Keratinocyte (primary cell): ENCODE measurements around the gene BOK. TPM values are rescaled to one million over a fixed set of nuclear protein-coding genes. Genes with fewer than 3 reads are reported as not detected.

ENCODE experiments used
- DNase-seq: peaks from one replicate; pipeline ENCODE4 v3.0.0-alpha.2; 2011; ENCODE audit warnings: low read depth, missing footprints, low spot score
- FAIRE-seq: peaks from 2 replicates; lab custom pipeline; 2011; peaks lifted over from hg19 to GRCh38; lab: Jason Lieb, UNC
- H2AFZ ChIP-seq: 2 replicates; pipeline ENCODE4 v1.6.0; 2012; ENCODE audit warnings: low read length, control low read depth, inconsistent platforms; ENCODE audit not compliant: control insufficient read depth
- H3K27ac ChIP-seq: 2 replicates; pipeline ENCODE4 v1.5.1; 2011; ENCODE audit warnings: low read length; ENCODE audit not compliant: control insufficient read depth, insufficient read depth
- H3K27me3 ChIP-seq: 3 replicates; pipeline ENCODE4 v1.6.0; 2011; ENCODE audit warnings: low read length; ENCODE audit not compliant: control insufficient read depth, insufficient read depth; ENCODE audit errors: extremely low read depth
- H3K36me3 ChIP-seq, 2 experiments: 2 replicates in 1 of 2; 3 replicates in 1 of 2; pipeline ENCODE4 v1.5.1; 2011; ENCODE audit warnings: low read length in 2 of 2, mild to moderate bottlenecking in 1 of 2; ENCODE audit not compliant: control insufficient read depth in 2 of 2, insufficient read depth in 2 of 2; ENCODE audit errors: extremely low read depth in 1 of 2
- H3K4me1 ChIP-seq: 3 replicates; pipeline ENCODE4 v1.5.1; 2011; ENCODE audit warnings: low read length; ENCODE audit not compliant: control insufficient read depth, insufficient read depth; ENCODE audit errors: extremely low read depth
- H3K4me2 ChIP-seq: 3 replicates; pipeline ENCODE4 v1.6.0; 2011; ENCODE audit warnings: low read depth, low read length; ENCODE audit not compliant: control insufficient read depth, insufficient read depth; ENCODE audit errors: extremely low read depth
- H3K4me3 ChIP-seq, 3 experiments: fragments of 200-600 bp in 1 of 3; sonication (generic) in 1 of 3; 2 replicates in 2 of 3; 3 replicates in 1 of 3; pipeline ENCODE4 v1.5.1; 2011 to 2016; ENCODE audit warnings: low read length in 3 of 3, mild to moderate bottlenecking in 3 of 3, control low read depth in 2 of 3, inconsistent platforms in 1 of 3, low read depth in 1 of 3, mixed read lengths in 1 of 3, mixed run types in 1 of 3, moderate library complexity in 1 of 3; ENCODE audit not compliant: control insufficient read depth in 2 of 3, insufficient read depth in 2 of 3; ENCODE audit errors: extremely low read depth in 1 of 3
- H3K79me2 ChIP-seq: 2 replicates; pipeline ENCODE4 v1.6.0; 2012; ENCODE audit warnings: low read length; ENCODE audit not compliant: control insufficient read depth, insufficient read depth
- H3K9ac ChIP-seq: 3 replicates; pipeline ENCODE4 v1.6.0; 2011; ENCODE audit warnings: low read length; ENCODE audit not compliant: control insufficient read depth, insufficient read depth; ENCODE audit errors: extremely low read depth
- H3K9me1 ChIP-seq: 3 replicates; pipeline ENCODE4 v1.6.0; 2011; ENCODE audit warnings: low read length; ENCODE audit not compliant: control insufficient read depth, insufficient read depth; ENCODE audit errors: extremely low read depth
- H3K9me3 ChIP-seq: 2 replicates; pipeline ENCODE4 v1.5.1; 2012; ENCODE audit warnings: low read depth, low read length; ENCODE audit not compliant: control insufficient read depth
- H4K20me1 ChIP-seq: 3 replicates; pipeline ENCODE4 v1.6.0; 2011; ENCODE audit warnings: low read length; ENCODE audit not compliant: control insufficient read depth, insufficient read depth; ENCODE audit errors: extremely low read depth
- CTCF ChIP-seq, 3 experiments: IDR thresholded peaks in 1 of 3; conservative IDR thresholded peaks in 1 of 3; optimal IDR thresholded peaks in 1 of 3; 2 replicates in 2 of 3; 3 replicates in 1 of 3; pipeline versions ENCODE3 to v1.5.1; 2011; ENCODE audit warnings: low read length in 3 of 3, mild to moderate bottlenecking in 3 of 3, moderate library complexity in 2 of 3, control low read depth in 1 of 3, inconsistent platforms in 1 of 3; ENCODE audit not compliant: insufficient read depth in 2 of 3; ENCODE audit errors: extremely low read depth in 1 of 3
- EZH2 ChIP-seq: IDR thresholded peaks from one replicate; pipeline ENCODE4 v1.6.1; 2012; ENCODE audit warnings: inconsistent platforms, mild to moderate bottlenecking, low read length, moderate library complexity
- dilution Hi-C: fragments of 300-500 bp; cut with MboI; formaldehyde crosslinking; loops from one replicate; pipeline ENCODE4 v1.7.0; 2020; ENCODE audit warnings: low sequenced_read_pairs; ENCODE audit not compliant: extremely low pct_ligation_motif_present
- polyA plus RNA-seq, 5 experiments: library from polyadenylated mRNA; depleted of rRNA in 3 of 5; stranded (reverse) in 3 of 5; stranded (forward) in 1 of 5; unstranded in 1 of 5; fragments of >200 nt; gene quantifications; 1 replicate in 1 of 5; 2 replicates in 3 of 5; 3 replicates in 1 of 5; pipeline versions ENCODE4 v1.2.1 to v1.2.3, GENCODE V29; 2011 to 2012; ENCODE audit warnings: missing spikeins in 2 of 5, low read depth in 1 of 5, low replicate concordance in 1 of 5

BOK gene
- polyA plus RNA-seq, 1 donor (not counting 4 experiments of a cell fraction or from before 2014, with no cell fraction given) = 15.4 TPM

GRCh38 chr2:241608881-241609280 lies 50.3 kb downstream of the BOK start:
- H3K36me3 ChIP-seq = peaks cover 9 to 12% of the 10 kb centered on the region in 2 experiments
- TF ChIP-seq CTCF (optimal IDR thresholded peaks at IDR 0.05 in 1 of 3, IDR thresholded peaks at IDR 0.05 in 1 of 3, conservative IDR thresholded peaks at IDR 0.05 in 1 of 3; ENCODE audit: extremely low read depth in 1 of 3, insufficient read depth in 2 of 3, low read length in 3 of 3) (no peak), EZH2 (no peak)
- H4K20me1 ChIP-seq = no peaks in the 10 kb centered on the region
- no peak overlapping the region for H3K27ac ChIP-seq
- H3K4me1 ChIP-seq = peaks cover 4% of the 10 kb centered on the region
- no peak overlapping the region for H3K9ac ChIP-seq
- dilution Hi-C loops = no loop called here
- no peaks in the 10 kb centered on the region for H3K9me1 ChIP-seq
- no peak overlapping the region for H2AFZ ChIP-seq
- H3K4me2 ChIP-seq = no peak overlapping the region
- no peaks in the 10 kb centered on the region for H3K27me3 ChIP-seq
- H3K79me2 ChIP-seq = peaks cover 20% of the 10 kb centered on the region
- H3K9me3 ChIP-seq = no peaks in the 10 kb centered on the region
- DNase-seq (no peak), FAIRE-seq (no peak)
- no peak overlapping the region for H3K4me3 ChIP-seq

DNA sequence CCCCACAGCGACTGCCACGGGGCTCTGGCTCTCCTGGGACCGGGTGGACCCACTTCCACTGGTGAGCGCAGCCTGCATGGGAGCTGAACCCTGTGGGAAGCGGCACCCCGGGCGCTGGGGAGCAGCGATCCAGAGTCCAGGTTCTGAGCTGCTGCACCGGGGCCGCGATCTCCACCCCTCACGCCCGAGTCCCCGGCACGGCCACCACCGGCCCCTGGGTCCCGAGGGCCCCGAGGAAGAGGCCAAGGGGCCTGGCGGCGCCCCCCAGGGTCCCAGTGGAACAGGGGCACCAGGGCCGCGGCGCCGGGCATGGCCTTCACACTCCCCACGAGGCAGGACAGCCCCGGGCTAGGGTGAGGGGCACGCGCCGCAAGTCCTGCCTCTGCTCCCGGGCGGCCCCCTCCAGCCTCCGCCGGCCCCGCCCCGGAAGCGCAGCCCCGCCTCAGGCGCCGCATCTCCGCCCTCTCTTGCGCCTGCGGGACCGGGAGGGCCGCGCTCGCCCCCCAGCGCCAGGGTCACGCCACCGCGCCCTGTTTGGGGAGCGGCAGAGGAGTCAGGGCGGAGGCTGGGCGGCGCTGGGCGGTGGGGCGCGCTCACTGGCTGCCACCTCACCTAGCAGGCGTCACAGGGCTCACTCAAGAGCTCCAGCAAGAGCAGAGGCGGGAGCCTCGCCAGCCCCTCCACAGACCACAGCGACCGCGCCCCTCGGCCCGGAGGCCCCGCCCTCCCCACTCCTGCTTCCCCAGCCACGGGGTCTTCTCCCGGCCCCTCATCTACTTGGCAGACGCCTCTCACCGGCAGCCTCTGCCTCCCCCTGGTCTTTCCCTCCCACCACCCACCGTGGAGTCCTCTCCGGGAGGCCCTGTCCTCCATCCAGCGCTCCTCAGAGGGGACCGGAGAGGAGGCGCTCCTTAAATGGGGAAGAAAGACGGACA lies 51.6 kb downstream of the BOK start:
- Histone ChIP-seq H3K79me2 (peaks cover 27% of the 10 kb centered on the region), H3K36me3 (peaks cover 11 to 12% of the 10 kb centered on the region in 2 experiments), H3K4me3 (peak overlapping the region; percentile 28 to 54 (median 46)), H3K27ac (peak overlapping the region; percentile 63), H3K9me1 (no peaks in the 10 kb centered on the region), H4K20me1 (no peaks in the 10 kb centered on the region), H3K27me3 (no peaks in the 10 kb centered on the region), H3K9me3 (no peaks in the 10 kb centered on the region), H3K4me2 (peak overlapping the region; percentile 73), H3K4me1 (peaks cover 4% of the 10 kb centered on the region), H3K9ac (peak overlapping the region; percentile 71), H2AFZ (peak overlapping the region; percentile 51)
- dilution Hi-C loops = no loop called here
- no peak for FAIRE-seq
- peak; percentile 66 for DNase-seq
- TF ChIP-seq EZH2 (no peak), CTCF (optimal IDR thresholded peaks at IDR 0.05 in 1 of 3, IDR thresholded peaks at IDR 0.05 in 1 of 3, conservative IDR thresholded peaks at IDR 0.05 in 1 of 3; ENCODE audit: extremely low read depth in 1 of 3, insufficient read depth in 2 of 3, low read length in 3 of 3) (peak; percentile 22 to 68 (median 40))
